ENCODE measurements around the gene ISLR2.

Gene ISLR2

DNA sequence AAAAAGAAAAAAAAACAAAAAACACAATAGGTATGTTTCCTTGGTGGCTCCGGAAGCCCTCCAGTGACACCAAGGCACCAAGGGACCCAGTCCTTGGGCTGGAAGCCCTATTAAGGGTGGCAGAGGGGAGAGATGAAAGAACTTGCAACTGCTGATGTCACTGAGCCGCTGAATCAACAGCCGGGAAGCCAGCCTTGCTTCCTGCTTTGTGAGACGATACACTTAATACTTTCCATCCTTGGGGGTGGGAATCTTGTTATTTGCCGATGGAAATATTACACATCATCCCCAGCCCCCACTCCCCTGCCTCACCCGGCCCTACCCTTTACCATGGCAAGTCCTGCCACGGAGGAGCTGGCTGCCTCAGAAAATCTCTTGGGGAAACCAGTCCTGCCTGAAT, 5.6 kb upstream of the ISLR2 start:
- no peak overlapping the region for H3K4me3 ChIP-seq (ENCODE audit: low read depth, low read length)
- TF ChIP-seq, protein P1, sequence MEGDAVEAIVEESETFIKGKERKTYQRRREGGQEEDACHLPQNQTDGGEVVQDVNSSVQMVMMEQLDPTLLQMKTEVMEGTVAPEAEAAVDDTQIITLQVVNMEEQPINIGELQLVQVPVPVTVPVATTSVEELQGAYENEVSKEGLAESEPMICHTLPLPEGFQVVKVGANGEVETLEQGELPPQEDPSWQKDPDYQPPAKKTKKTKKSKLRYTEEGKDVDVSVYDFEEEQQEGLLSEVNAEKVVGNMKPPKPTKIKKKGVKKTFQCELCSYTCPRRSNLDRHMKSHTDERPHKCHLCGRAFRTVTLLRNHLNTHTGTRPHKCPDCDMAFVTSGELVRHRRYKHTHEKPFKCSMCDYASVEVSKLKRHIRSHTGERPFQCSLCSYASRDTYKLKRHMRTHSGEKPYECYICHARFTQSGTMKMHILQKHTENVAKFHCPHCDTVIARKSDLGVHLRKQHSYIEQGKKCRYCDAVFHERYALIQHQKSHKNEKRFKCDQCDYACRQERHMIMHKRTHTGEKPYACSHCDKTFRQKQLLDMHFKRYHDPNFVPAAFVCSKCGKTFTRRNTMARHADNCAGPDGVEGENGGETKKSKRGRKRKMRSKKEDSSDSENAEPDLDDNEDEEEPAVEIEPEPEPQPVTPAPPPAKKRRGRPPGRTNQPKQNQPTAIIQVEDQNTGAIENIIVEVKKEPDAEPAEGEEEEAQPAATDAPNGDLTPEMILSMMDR (IDR thresholded peaks at IDR 0.05; ENCODE audit: borderline replicate concordance, insufficient read depth, low read depth, low read length) = no peak

DNA sequence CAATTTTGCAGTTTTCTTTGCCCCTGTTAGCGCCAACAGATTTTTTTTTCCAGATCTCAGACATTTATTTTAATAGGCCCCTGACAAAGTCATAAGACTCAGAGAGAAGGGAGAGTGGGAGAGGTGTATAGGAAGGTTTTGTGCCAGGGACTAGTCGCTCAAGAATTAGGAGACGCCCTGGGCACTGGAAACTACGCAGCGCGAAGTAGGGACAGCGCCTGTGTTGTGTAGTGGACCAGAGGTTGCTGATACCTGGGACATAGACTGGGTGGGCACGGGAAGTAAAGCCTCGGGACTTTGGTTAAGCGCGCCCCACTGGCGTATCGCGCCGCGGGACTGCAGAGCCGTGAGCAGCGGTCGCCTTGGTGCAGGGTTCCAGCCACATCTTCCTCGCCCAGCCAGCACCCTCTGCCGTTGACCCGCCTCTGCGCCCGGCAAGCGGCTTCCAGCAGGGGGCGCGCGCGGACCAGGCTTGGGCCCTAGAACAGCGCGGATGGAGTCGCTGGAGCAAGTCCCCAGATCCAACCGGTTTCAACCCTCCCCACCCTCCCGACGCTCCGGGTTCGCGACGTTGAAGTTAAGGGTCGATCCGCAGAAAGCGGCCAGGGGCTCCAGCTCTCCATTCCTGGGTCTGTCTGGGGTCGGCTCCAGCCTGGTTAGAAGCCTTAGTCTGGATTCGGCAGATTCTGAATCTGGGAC, 3.0 kb upstream of the ISLR2 start:
- TF ChIP-seq, protein P1 (IDR thresholded peaks at IDR 0.05; ENCODE audit: borderline replicate concordance, insufficient read depth, low read depth, low read length) = peak; percentile 99
- peak overlapping the region; percentile 36 for H3K4me3 ChIP-seq (ENCODE audit: low read depth, low read length)

DNA sequence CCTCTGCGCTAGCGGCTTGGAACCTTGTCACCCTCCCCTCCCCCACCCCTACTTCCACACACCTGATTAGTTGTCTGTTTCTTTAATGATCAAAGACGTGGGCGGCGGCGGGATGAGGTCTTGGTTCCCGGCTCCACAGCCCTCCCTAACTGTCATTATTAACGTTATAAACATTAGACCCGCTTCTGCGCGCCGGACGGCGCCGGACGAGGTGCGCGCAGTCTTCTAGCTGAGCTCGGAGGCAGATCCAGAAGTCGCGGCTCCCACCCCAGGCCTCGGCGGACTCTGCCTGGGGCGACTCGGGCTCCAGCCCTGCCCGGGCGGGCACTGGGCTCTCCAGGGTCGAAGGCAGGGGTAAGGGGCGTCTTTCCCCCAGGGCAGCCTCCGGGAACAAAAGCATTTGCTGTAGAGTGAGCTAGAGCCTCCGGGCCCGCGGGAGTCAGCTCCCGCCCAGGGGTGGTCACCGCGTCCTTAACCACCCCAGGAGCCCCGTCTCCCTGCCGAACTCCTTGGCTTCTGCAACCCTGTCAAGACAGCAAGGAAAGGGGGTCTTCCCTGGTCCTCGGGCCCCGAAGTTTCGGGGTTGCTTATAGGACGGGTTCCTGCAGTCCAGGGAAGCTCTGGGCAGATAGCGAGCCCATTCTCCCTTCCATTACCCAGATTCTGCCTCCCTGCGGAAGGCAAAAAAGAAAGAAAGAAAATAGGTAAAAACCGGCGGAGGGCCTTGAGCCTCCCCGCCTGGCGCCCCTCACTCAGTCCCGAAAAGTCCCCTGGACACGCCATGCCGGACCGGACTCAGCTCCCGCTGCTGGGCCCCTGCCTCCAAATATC, 2.2 kb upstream of the ISLR2 start:
- TF ChIP-seq, protein P1 (IDR thresholded peaks at IDR 0.05; ENCODE audit: borderline replicate concordance, insufficient read depth, low read depth, low read length) = no peak
- H3K4me3 ChIP-seq (ENCODE audit: low read depth, low read length) = peak overlapping the region; percentile 36

DNA sequence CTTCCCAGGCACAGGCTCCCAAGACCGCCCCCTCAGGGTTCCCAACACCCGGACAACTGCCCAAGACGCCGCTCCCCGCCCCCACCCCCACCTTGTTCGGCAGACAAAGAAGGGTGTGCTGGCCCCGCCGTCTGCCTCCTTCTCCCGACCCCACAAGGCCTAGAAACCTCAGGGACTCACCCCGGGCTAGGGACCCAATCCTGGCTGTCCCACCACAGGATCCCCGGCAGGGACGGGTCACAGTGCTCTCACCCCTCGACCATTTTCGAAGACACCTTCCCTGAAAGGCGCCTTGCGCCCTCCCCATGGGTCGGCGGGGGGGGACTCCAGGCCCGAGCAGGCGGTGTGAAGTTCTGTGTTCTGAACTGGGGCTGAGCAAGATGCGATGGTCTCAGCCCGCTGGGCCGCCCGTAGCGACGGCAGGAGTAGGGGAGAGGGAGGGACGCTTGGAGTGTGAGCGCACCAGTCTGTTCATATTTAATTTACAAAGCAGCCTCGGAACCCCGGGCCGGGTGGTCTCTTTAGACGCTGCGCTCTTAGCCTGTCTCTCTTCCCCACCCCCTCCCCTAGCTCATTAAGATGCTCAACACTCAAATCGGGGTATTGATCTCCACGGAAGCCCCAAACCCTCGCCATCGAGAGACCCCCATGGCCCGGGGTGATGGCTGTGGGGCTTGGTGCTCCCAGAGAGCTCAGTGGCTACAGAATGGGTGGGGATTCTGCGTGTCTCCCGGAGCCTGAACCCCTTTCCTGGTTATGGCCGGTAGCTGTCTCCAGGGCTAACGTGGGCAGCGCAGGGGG, 1.4 kb upstream of the ISLR2 start:
- H3K4me3 ChIP-seq (ENCODE audit: low read depth, low read length) = no peak overlapping the region

DNA sequence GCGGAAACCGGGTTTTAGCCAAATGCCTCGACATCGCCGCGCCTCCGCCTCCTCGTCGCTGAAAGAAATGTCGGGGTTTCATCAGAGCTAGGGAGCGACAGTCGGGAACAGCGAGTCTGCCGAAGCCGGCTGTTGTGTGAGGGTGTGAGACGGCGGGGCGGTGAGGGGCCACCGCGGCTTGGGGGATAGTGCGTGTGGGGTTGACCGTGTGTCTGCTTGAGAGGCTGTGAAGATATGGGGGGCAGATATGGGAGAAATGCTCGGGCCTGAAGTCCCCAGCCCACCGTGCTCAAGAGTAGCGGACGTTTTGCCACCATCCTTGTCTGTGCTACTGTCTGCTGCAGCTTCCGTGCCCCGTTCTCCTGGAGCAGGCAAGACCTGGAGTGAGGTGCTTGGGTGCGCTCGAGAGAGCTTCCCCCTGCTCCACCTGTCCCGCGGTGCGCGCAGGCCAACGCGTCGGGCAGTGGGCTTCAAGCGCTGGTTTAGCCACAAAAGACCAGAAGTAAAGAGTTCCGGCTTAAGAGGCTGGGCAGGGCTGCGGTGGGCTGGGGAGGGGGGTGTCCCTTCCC, 716 bp upstream of the ISLR2 start:
- TF ChIP-seq, protein P1 (IDR thresholded peaks at IDR 0.05; ENCODE audit: borderline replicate concordance, insufficient read depth, low read depth, low read length) = no peak
- no peak overlapping the region for H3K4me3 ChIP-seq (ENCODE audit: low read depth, low read length)

More for the DNA sequence above, 1.4 kb upstream of the ISLR2 start:
- TF ChIP-seq, protein P1 (IDR thresholded peaks at IDR 0.05; ENCODE audit: borderline replicate concordance, insufficient read depth, low read depth, low read length) = no peak

DNA sequence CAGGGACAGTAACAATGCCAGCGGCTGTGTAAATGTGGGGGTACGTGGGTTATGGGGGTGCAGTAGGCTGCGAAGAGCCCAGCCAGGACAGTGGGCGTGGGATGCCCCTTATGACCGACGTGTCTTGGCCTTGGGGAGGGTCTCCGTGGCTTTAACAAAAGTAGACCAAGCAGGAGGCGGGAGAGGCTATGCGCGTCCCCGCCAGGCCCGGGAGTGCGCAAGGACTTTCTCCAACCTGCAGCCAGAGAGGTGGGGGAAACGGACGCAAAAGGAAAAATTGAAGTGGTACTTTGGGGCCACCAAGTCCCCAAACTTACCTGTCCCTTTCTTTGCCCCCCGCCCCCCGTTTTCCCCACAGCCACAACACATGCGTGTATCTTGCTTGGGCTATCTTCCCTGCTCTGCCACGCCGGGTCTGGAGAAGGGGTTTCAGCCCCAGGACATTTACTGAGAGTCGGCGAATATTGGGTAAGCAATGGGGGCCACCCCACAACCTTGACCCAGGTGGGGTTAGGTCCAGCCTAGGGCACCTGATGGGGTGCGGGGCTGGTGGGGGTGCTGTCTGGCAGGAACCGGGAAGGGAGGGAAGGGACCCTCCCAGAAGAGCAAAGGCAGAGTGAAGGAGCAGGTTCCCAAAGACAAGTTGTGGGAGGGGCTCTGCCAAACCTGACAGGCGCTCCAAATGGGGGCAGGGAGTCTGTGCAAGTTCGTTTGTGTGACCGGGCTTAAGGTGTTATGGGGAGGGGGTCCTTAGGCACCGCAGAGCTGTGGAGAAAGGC, 652 bp downstream of the ISLR2 start:
- no peak overlapping the region for H3K4me3 ChIP-seq (ENCODE audit: low read depth, low read length)
- TF ChIP-seq, protein P1 (IDR thresholded peaks at IDR 0.05; ENCODE audit: borderline replicate concordance, insufficient read depth, low read depth, low read length) = no peak
